NT2/D1 (cell line): ENCODE data around the gene UGT1A9.

ENCODE experiments used
- DNase-seq: peaks from one replicate; pipeline ENCODE4 v3.0.0-alpha.2; 2011; ENCODE audit warnings: low read depth, low spot score
- H3K27me3 ChIP-seq: 2 replicates; pipeline ENCODE4 v1.6.0; 2011; ENCODE audit warnings: mild to moderate bottlenecking; ENCODE audit not compliant: insufficient read length, insufficient read depth
- H3K36me3 ChIP-seq: 2 replicates; pipeline ENCODE4 v1.6.1; 2011; ENCODE audit warnings: mild to moderate bottlenecking, low read length, mixed read lengths; ENCODE audit not compliant: insufficient read depth, insufficient read length
- H3K4me1 ChIP-seq: 2 replicates; pipeline ENCODE4 v1.5.1; 2011; ENCODE audit not compliant: insufficient read depth, insufficient read length
- H3K4me3 ChIP-seq: 2 replicates; pipeline ENCODE4 v1.5.1; 2011; ENCODE audit warnings: low read depth; ENCODE audit not compliant: insufficient read length
- H3K9ac ChIP-seq: 2 replicates; pipeline ENCODE4 v1.6.0; 2011; ENCODE audit warnings: low read depth; ENCODE audit not compliant: insufficient read length
- H3K9me3 ChIP-seq: 2 replicates; pipeline ENCODE4 v1.5.1; 2011; ENCODE audit warnings: mild to moderate bottlenecking, low read length; ENCODE audit not compliant: insufficient read depth
- SUZ12 ChIP-seq: IDR thresholded peaks from 2 replicates; pipeline ENCODE4 v1.6.1; 2011; ENCODE audit not compliant: insufficient read length, insufficient read depth; ENCODE audit errors: extremely low read depth
- YY1 ChIP-seq: IDR thresholded peaks from 2 replicates; pipeline ENCODE4 v1.6.1; 2011; ENCODE audit not compliant: insufficient read length, insufficient read depth
- ZNF274 ChIP-seq: IDR thresholded peaks from 2 replicates; pipeline ENCODE4 v1.6.1; 2011; ENCODE audit warnings: mild to moderate bottlenecking, low read depth, low read length

UGT1A9 gene

GRCh38 chr2:233764761-233765160 lies 93.1 kb downstream of the UGT1A9 start:
- no peaks in the 10 kb centered on the region for H3K36me3 ChIP-seq
- TF ChIP-seq SUZ12, result no peak
- TF ChIP-seq YY1, result no peak
- no peak for TF ChIP-seq ZNF274
- H3K9me3 ChIP-seq, result no peaks in the 10 kb centered on the region
- H3K4me1 ChIP-seq, result no peaks in the 10 kb centered on the region
- DNase-seq, result no peak
- H3K4me3 ChIP-seq, result no peak overlapping the region
- no peak overlapping the region for H3K9ac ChIP-seq
- H3K27me3 ChIP-seq, result no peaks in the 10 kb centered on the region

GRCh38 chr2:233766416-233766815 lies 94.7 kb downstream of the UGT1A9 start:
- no peak for TF ChIP-seq YY1
- no peak for TF ChIP-seq ZNF274
- no peak for TF ChIP-seq SUZ12
- no peak for DNase-seq
- Histone ChIP-seq H3K27me3 (no peaks in the 10 kb centered on the region), H3K4me3 (no peak overlapping the region), H3K4me1 (no peaks in the 10 kb centered on the region), H3K36me3 (no peaks in the 10 kb centered on the region), H3K9ac (no peak overlapping the region), H3K9me3 (no peaks in the 10 kb centered on the region)

GRCh38 chr2:233768076-233768475 lies 96.4 kb downstream of the UGT1A9 start:
- H3K9me3 ChIP-seq, result no peaks in the 10 kb centered on the region
- no peaks in the 10 kb centered on the region for H3K27me3 ChIP-seq
- H3K36me3 ChIP-seq, result no peaks in the 10 kb centered on the region
- H3K9ac ChIP-seq, result no peak overlapping the region
- TF ChIP-seq YY1, result no peak
- TF ChIP-seq SUZ12, result no peak
- TF ChIP-seq ZNF274, result no peak
- H3K4me1 ChIP-seq, result no peaks in the 10 kb centered on the region
- H3K4me3 ChIP-seq, result no peak overlapping the region
- peak; percentile 13 for DNase-seq

- H3K4me3 ChIP-seq, result no peak overlapping the region
- H3K36me3 ChIP-seq, result no peaks in the 10 kb centered on the region
- no peaks in the 10 kb centered on the region for H3K27me3 ChIP-seq
- H3K9me3 ChIP-seq, result no peaks in the 10 kb centered on the region
- DNase-seq, result no peak
- H3K4me1 ChIP-seq, result no peaks in the 10 kb centered on the region
- no peak overlapping the region for H3K9ac ChIP-seq
- TF ChIP-seq ZNF274 (no peak), SUZ12 (no peak), YY1 (no peak)
Measured at GRCh38 chr2:233769260-233769659, 97.6 kb downstream of the UGT1A9 start.

GRCh38 chr2:233772153-233772552 lies 100.5 kb downstream of the UGT1A9 start:
- DNase-seq, result no peak
- Histone ChIP-seq H3K9ac (no peak overlapping the region), H3K4me1 (no peaks in the 10 kb centered on the region), H3K4me3 (no peak overlapping the region), H3K36me3 (no peaks in the 10 kb centered on the region), H3K27me3 (no peaks in the 10 kb centered on the region), H3K9me3 (peaks cover 16% of the 10 kb centered on the region; the same call in 1 of the 2 replicates)
- no peak for TF ChIP-seq YY1
- TF ChIP-seq SUZ12, result no peak

- TF ChIP-seq SUZ12 (no peak), YY1 (no peak), ZNF274 (no peak)
- Histone ChIP-seq H3K27me3 (no peaks in the 10 kb centered on the region), H3K9ac (no peak overlapping the region), H3K4me3 (no peak overlapping the region), H3K4me1 (no peaks in the 10 kb centered on the region), H3K9me3 (peaks cover 16% of the 10 kb centered on the region; the same call in 1 of the 2 replicates), H3K36me3 (no peaks in the 10 kb centered on the region)
- no peak for DNase-seq
Measured at GRCh38 chr2:233772583-233772982, 100.9 kb downstream of the UGT1A9 start.

- TF ChIP-seq SUZ12, result no peak
- TF ChIP-seq YY1, result no peak
- TF ChIP-seq ZNF274, result no peak
- DNase-seq, result no peak
- Histone ChIP-seq H3K9me3 (peaks cover 16% of the 10 kb centered on the region; the same call in 1 of the 2 replicates), H3K36me3 (no peaks in the 10 kb centered on the region), H3K4me1 (no peaks in the 10 kb centered on the region), H3K9ac (no peak overlapping the region), H3K4me3 (no peak overlapping the region), H3K27me3 (no peaks in the 10 kb centered on the region)
Measured at GRCh38 chr2:233773854-233774253, 102.2 kb downstream of the UGT1A9 start.

- Histone ChIP-seq H3K9ac (no peak overlapping the region), H3K4me3 (no peak overlapping the region), H3K4me1 (no peaks in the 10 kb centered on the region), H3K27me3 (no peaks in the 10 kb centered on the region), H3K9me3 (peaks cover 16% of the 10 kb centered on the region; the same call in 1 of the 2 replicates), H3K36me3 (no peaks in the 10 kb centered on the region)
- TF ChIP-seq ZNF274 (no peak), YY1 (no peak), SUZ12 (no peak)
- no peak for DNase-seq
Measured at GRCh38 chr2:233775414-233775813, 103.7 kb downstream of the UGT1A9 start.
